Dendritic cell treated with granulocyte-macrophage colony-stimulating factor and Interleukin-4, amounts not matched to agents 40 ng/mL and 50 ng/mL, for 4 days (primary cell): Measurements from ENCODE around the gene SLC2A3.
"Not testable (repeated sequence)": the region's sequence is repeated elsewhere in the genome, so short reads cannot be mapped to it uniquely, and the experiment has no call there.

ENCODE experiments used
- H3K27ac Mint-ChIP-seq: one replicate; pipeline ENCODE4 v1.8.0; 2022; ENCODE audit warnings: mild to moderate bottlenecking, mixed read lengths
- H3K27me3 Mint-ChIP-seq: one replicate; pipeline ENCODE4 v1.8.0; 2022; ENCODE audit warnings: mild to moderate bottlenecking, mixed read lengths
- H3K36me3 Mint-ChIP-seq: one replicate; pipeline ENCODE4 v1.8.0; 2022; ENCODE audit warnings: low read depth, mixed read lengths
- H3K4me1 Mint-ChIP-seq: one replicate; pipeline ENCODE4 v1.8.0; 2022; ENCODE audit warnings: low read depth, mixed read lengths
- H3K4me3 Mint-ChIP-seq: one replicate; pipeline ENCODE4 v1.8.0; 2022; ENCODE audit warnings: mild to moderate bottlenecking, moderate library complexity, mixed read lengths
- H3K9me3 Mint-ChIP-seq: one replicate; pipeline ENCODE4 v1.8.0; 2022; ENCODE audit warnings: mixed read lengths
- intact Hi-C: fragments of 100-400 bp; cut with micrococcal nuclease; formaldehyde crosslinking; loops from one replicate; pipeline ENCODE4 v1.15.0; 2022

Gene SLC2A3

GRCh38 chr12:7934889-7935492 is 996 bp downstream of the SLC2A3 start:
- no peaks in the 10 kb centered on the region for H3K36me3 Mint-ChIP-seq
- H3K4me1 Mint-ChIP-seq = peaks cover 27% of the 10 kb centered on the region
- H3K4me3 Mint-ChIP-seq = no peak overlapping the region
- no peaks in the 10 kb centered on the region for H3K9me3 Mint-ChIP-seq
- H3K27ac Mint-ChIP-seq = no peak overlapping the region
- intact Hi-C loops = loop anchor here (5.0 kb wide), 1 partner anchor 37 kb away; no protein-coding TSS in a partner anchor
- H3K27me3 Mint-ChIP-seq = no peaks in the 10 kb centered on the region

DNA sequence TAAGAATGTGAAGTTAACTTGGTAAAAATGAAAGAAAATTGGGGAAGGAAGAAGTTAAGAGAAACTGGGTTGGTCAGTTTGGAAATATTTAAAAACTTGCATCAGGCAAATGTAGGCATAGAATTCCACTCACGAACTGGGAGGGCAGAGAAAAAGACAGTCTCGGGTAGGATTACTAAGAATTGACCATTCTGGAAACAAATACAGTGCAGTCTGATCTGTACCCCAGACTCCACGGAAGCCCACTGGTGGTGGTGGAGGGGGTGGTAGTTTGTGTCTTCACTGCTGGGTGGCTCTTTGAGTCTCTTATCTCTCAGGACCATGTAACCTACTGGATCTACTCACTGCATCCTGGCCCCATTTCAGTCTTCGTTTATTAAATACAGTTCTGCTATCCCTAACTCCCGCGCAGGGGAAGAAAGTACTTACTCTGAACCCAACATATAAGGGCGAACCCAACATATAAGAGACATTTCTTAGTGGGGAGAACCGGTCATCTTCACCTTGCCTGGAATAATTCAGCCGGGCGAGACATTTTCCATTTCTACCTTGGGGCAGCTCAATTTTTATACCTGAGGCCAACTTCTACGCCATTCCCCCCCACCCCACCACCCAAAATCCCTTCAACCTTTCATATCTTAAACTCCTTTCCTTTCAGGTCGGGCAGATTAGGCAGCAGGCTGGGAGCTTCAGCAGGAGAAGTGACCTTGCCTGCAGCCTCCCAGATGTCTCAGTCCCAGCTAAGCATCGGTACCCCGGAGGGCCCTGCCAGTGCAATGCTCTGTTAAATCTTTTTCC is 1.7 kb downstream of the SLC2A3 start:
- no peaks in the 10 kb centered on the region for H3K36me3 Mint-ChIP-seq
- no peaks in the 10 kb centered on the region for H3K27me3 Mint-ChIP-seq
- no peak overlapping the region for H3K27ac Mint-ChIP-seq
- intact Hi-C loops = loop anchor here (5.0 kb wide), 1 partner anchor 38 kb away; no protein-coding TSS in a partner anchor
- no peaks in the 10 kb centered on the region for H3K9me3 Mint-ChIP-seq
- H3K4me3 Mint-ChIP-seq = no peak overlapping the region
- H3K4me1 Mint-ChIP-seq = peaks cover 30% of the 10 kb centered on the region

- H3K27ac Mint-ChIP-seq = no peak overlapping the region
- H3K9me3 Mint-ChIP-seq = no peaks in the 10 kb centered on the region
- no peak overlapping the region for H3K4me3 Mint-ChIP-seq
- no peaks in the 10 kb centered on the region for H3K27me3 Mint-ChIP-seq
- no peaks in the 10 kb centered on the region for H3K36me3 Mint-ChIP-seq
- intact Hi-C loops = loop anchor here (1.0 to 5.0 kb wide), 2 partner anchors 39 to 62 kb away; no protein-coding TSS in a partner anchor
- H3K4me1 Mint-ChIP-seq = peaks cover 32% of the 10 kb centered on the region
Measured at GRCh38 chr12:7933255-7933726, 2.7 kb downstream of the SLC2A3 start.

DNA sequence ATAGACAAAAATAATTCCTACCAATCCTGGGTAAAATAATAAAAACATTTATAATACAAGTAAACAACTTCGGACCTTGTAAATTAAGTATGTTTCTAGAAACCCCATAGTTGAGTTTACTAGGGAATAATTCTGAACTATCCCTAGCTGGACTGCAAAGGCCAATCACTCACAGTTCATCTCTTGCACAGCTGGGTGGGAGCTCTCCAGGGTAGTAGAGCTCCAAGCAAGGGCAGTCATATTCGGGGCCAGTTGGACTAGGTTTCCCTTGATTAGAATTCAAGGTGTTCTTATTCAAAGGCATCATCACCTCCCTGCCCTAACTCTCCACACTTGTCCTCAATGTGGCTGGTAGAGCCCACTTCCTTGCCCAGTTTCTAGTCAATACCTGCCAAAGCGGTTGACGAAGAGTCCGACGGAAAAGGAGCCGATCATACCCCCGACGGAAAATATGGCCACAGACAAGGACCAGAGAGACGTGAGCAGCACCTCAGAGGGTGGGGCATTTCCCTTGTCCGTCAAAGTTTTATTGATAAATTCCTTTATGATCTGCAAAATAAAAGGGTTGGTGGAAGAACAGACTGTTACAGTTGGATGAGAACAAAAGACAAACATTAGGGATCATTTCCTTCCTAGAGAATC is 3.3 kb downstream of the SLC2A3 start:
- H3K36me3 Mint-ChIP-seq, H3K27me3 Mint-ChIP-seq, H3K4me3 Mint-ChIP-seq, H3K9me3 Mint-ChIP-seq, H3K27ac Mint-ChIP-seq: not testable (repeated sequence)
- H3K4me1 Mint-ChIP-seq = peaks cover 30% of the 10 kb centered on the region
- intact Hi-C loops = loop anchor here (1.0 to 5.0 kb wide), 2 partner anchors 40 to 63 kb away; no protein-coding TSS in a partner anchor

- Mint-ChIP-seq H3K36me3 (peaks cover 23% of the 10 kb centered on the region), H3K4me3 (no peak overlapping the region), H3K9me3 (no peaks in the 10 kb centered on the region), H3K4me1 (peaks cover 47% of the 10 kb centered on the region), H3K27ac (no peak overlapping the region), H3K27me3 (no peaks in the 10 kb centered on the region)
- intact Hi-C loops = no loop called here
Measured at GRCh38 chr12:7929083-7929792, 6.7 kb downstream of the SLC2A3 start.

- intact Hi-C loops = no loop called here
- Mint-ChIP-seq H3K27me3 (no peaks in the 10 kb centered on the region), H3K27ac (no peak overlapping the region), H3K4me1 (peaks cover 47% of the 10 kb centered on the region), H3K36me3 (peaks cover 40% of the 10 kb centered on the region), H3K4me3 (no peak overlapping the region), H3K9me3 (no peaks in the 10 kb centered on the region)
Measured at GRCh38 chr12:7927470-7927869, 8.5 kb downstream of the SLC2A3 start.

- Mint-ChIP-seq H3K36me3 (peaks cover 53% of the 10 kb centered on the region), H3K4me1 (peaks cover 47% of the 10 kb centered on the region), H3K27ac (peak overlapping the region; percentile 24)
- H3K9me3 Mint-ChIP-seq, H3K4me3 Mint-ChIP-seq, intact Hi-C loops, H3K27me3 Mint-ChIP-seq: not testable (repeated sequence)
Measured at GRCh38 chr12:7926068-7926666, 9.8 kb downstream of the SLC2A3 start.

- Mint-ChIP-seq H3K27me3 (no peaks in the 10 kb centered on the region), H3K27ac (no peak overlapping the region), H3K9me3 (no peaks in the 10 kb centered on the region), H3K4me1 (peaks cover 40% of the 10 kb centered on the region), H3K4me3 (no peak overlapping the region), H3K36me3 (peaks cover 80% of the 10 kb centered on the region)
- intact Hi-C loops = no loop called here
Measured at GRCh38 chr12:7923241-7924236, 12.4 kb downstream of the SLC2A3 start.

- H3K4me3 Mint-ChIP-seq, H3K9me3 Mint-ChIP-seq, H3K27me3 Mint-ChIP-seq, intact Hi-C loops, H3K27ac Mint-ChIP-seq: not testable (repeated sequence)
- Mint-ChIP-seq H3K4me1 (peaks cover 35% of the 10 kb centered on the region), H3K36me3 (peaks cover 84% of the 10 kb centered on the region)
Measured at GRCh38 chr12:7921181-7921580, 14.8 kb downstream of the SLC2A3 start.

- peaks cover 56% of the 10 kb centered on the region for H3K36me3 Mint-ChIP-seq
- intact Hi-C loops, H3K9me3 Mint-ChIP-seq, H3K27me3 Mint-ChIP-seq, H3K4me3 Mint-ChIP-seq, H3K27ac Mint-ChIP-seq: not testable (repeated sequence)
- H3K4me1 Mint-ChIP-seq = peaks cover 24% of the 10 kb centered on the region
Measured at GRCh38 chr12:7918268-7918590, 17.8 kb downstream of the SLC2A3 start.

DNA sequence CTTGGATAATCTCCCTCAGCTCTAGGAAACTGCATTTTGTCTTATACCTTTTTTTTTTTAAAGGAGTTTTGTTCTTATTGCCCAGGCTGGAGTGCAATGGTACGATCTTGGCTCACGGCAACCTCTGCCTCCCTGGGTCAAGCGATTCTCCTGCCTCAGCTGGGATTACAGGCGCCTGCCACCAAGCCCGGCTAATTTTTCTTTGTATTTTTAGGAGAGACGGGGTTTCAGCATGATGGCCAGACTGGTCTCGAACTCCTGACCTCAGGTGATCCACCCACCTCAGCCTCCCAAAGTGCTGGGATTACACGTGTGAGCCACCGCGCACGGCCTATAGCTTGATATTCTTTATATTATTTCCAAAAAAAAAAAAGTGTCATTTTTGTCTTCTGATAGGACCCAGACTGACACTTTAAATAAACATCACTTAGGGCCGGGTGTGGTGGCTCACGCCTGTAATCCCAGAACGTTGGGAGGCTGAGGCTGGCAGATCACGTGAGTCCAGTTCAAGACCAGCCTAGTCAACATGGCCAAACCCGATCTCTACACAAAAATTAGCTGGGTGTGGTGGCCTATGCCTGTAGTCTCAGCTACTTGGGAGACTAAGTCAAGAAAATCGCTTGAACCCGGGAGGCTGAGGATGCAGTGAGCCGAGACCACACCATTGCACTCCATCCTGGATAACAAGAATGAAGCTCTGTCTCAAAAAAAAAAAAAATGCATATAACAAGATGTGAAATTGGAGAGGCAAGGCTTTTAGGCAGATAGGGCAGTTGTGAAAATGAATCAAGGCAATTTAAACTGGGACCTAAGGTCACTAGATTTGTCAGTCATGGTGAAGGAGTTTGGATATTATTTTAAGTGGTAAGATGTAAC is 18.4 kb downstream of the SLC2A3 start:
- H3K4me1 Mint-ChIP-seq = peaks cover 24% of the 10 kb centered on the region
- H3K36me3 Mint-ChIP-seq = peaks cover 50% of the 10 kb centered on the region
- intact Hi-C loops = no loop called here
- no peak overlapping the region for H3K4me3 Mint-ChIP-seq
- H3K27ac Mint-ChIP-seq = no peak overlapping the region
- no peaks in the 10 kb centered on the region for H3K27me3 Mint-ChIP-seq
- no peaks in the 10 kb centered on the region for H3K9me3 Mint-ChIP-seq

DNA sequence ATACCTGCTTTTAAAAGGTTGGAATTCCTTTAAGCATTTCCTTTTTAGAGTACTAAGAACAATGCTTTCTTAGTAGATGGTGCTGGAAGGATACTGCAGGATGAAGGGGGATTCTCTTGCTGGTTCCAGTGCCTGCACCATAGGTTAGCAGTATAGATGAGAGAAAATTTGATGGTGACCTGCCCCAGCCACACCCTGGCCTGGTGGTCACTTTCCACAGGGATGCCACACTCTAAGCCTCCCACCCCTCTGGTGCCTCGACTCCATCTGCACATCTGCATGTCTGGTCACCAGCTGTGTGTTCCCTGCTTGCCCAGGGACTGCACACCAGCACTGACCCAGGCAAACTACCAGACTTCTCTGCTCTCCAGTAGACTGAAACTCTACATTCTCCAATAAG is 19.1 kb downstream of the SLC2A3 start:
- H3K4me3 Mint-ChIP-seq = no peak overlapping the region
- intact Hi-C loops = no loop called here

More for the DNA sequence above, 19.1 kb downstream of the SLC2A3 start:
- peaks cover 44% of the 10 kb centered on the region for H3K36me3 Mint-ChIP-seq
- H3K27me3 Mint-ChIP-seq = no peaks in the 10 kb centered on the region
- no peak overlapping the region for H3K27ac Mint-ChIP-seq
- no peaks in the 10 kb centered on the region for H3K9me3 Mint-ChIP-seq
- H3K4me1 Mint-ChIP-seq = peaks cover 24% of the 10 kb centered on the region
